Hindlimb muscle (tissue), 1 donor: ENCODE measurements around the gene ZNF687. TPM values are rescaled to one million over a fixed set of nuclear protein-coding genes. Genes with fewer than 3 reads are reported as not detected.

Experiments
- DNase-seq: peaks from one replicate; pipeline ENCODE4 v3.0.0-alpha.2; 2013
- polyA plus RNA-seq: library from polyadenylated mRNA; unstranded; fragments of 120-200 nt; gene quantifications from one replicate; pipeline ENCODE4 v1.2.1, GENCODE V29; 2013; ENCODE audit not compliant: insufficient read length

The ZNF687 gene
- polyA plus RNA-seq, 1 donor = 13.5 TPM

- DNase-seq = no peak
Measured at GRCh38 chr1:151314137-151314875, 32.2 kb downstream of the ZNF687 start.

- DNase-seq = no peak
Measured at GRCh38 chr1:151315565-151316235, 33.6 kb downstream of the ZNF687 start.

GRCh38 chr1:151318975-151319374 lies 36.9 kb downstream of the ZNF687 start:
- no peak for DNase-seq

GRCh38 chr1:151324390-151324930 lies 42.4 kb downstream of the ZNF687 start:
- no peak for DNase-seq

- DNase-seq = no peak
Measured at GRCh38 chr1:151325231-151325630, 43.1 kb downstream of the ZNF687 start.

GRCh38 chr1:151325646-151326429 lies 43.7 kb downstream of the ZNF687 start:
- DNase-seq = no peak

DNA sequence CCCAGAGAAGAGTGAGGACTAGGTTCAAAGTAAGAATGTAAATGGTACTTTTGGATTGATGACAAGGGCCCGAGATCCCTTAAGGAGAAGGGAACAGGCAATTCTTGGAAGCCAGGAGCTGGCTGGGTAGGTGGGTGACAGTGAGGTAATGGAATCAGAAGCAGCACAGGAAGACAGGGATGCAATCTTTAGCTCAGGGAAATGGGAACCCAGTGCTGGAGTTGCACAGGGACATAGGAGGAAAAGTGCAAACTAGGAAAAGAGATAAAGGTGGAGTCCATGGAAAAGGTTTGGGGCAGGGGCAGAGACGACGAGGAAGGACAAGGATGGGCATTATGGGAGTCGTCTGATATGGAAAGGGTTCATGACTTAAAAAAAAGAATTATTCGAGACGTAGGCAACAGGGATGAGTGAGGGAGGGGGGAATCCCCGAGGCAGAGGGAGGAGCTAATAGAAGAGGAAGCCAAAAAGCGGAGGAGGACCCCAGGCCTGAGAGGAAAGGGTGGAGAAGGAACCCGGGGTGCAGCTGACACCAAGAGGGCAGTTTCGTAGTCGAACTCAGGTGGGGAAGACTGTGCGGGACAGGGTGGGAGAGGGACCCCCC lies 44.6 kb downstream of the ZNF687 start:
- peak; percentile 69 for DNase-seq

DNA sequence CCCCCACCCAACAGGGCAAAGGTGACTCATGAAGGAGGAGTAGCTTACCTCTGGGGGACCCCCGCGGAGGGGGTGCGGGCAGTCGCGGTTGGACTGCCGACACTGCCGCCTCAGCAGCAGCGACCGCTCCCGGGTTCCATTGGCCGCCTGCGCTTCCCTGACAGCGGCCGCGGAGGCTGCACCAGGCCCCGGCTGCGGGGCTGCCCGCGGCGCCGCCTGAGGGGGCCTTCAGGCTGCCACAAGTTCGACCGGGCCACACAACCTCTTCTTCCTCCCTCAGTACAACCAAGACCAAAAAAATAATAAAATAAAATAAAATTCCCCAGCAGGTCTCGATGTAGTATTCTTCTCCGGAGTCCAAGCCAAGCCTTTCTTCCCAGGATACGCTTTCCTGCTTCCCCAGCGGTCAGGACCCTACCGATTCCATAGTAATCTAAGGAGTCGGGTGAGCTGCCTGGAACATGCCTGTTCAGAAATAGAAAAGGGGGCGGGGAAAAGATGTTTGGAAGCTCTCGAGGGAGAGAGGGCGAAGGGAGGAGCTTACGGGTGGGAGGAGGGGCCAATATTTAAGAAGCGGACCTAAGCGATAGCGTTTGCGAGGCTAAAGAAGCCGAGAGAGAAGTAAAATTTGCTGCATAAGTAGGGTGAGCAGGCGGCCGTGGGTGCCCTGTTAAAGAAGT lies 45.3 kb downstream of the ZNF687 start, which contains the start of gene PI4KB:
TSS of gene PI4KB (minus strand) at position 194 of the 680 bp plus-strand sequence. CDS start 10,935 bp downstream, outside the sequence.
- peak; percentile 97 for DNase-seq

GRCh38 chr1:151327903-151328674 lies 46.0 kb downstream of the ZNF687 start:
- DNase-seq = no peak

DNA sequence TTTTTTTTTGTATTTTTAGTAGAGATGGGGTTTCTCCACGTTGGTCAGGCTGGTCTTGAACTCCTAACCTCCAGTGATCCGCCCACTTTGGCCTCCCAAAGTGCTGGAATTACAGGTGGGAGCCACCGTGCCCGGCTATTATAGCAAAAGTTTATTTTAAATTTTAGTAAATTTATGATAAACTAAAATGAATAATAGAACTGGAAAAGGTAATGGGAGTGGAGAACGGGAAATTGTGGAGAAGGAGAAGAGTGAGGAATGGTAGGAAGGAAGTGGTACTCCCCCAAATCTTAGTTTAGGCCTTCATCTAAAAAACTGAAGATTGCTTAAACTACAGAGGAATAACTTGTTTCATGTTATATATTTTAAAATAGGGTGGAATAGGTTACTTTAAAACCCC lies 52.7 kb downstream of the ZNF687 start:
- no peak for DNase-seq

DNA sequence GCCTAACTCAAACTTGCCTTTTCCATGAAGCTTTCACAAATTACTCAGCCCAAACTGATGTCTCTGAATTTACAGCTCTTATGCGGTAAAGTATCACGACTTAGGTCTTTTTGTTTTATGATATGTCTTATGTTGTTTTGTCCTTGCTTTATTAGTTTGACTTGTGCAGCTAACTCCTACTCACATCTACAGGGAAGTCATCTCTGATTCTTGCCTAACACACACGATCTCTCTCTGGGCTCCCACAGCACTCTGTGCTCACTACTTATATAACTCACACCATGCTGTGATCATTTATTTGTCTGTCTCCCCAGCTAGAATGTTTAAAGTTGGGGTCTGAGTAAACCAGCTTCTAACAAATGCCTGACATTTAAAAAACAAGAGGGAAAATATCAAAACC lies 54.5 kb downstream of the ZNF687 start:
- DNase-seq = no peak

DNA sequence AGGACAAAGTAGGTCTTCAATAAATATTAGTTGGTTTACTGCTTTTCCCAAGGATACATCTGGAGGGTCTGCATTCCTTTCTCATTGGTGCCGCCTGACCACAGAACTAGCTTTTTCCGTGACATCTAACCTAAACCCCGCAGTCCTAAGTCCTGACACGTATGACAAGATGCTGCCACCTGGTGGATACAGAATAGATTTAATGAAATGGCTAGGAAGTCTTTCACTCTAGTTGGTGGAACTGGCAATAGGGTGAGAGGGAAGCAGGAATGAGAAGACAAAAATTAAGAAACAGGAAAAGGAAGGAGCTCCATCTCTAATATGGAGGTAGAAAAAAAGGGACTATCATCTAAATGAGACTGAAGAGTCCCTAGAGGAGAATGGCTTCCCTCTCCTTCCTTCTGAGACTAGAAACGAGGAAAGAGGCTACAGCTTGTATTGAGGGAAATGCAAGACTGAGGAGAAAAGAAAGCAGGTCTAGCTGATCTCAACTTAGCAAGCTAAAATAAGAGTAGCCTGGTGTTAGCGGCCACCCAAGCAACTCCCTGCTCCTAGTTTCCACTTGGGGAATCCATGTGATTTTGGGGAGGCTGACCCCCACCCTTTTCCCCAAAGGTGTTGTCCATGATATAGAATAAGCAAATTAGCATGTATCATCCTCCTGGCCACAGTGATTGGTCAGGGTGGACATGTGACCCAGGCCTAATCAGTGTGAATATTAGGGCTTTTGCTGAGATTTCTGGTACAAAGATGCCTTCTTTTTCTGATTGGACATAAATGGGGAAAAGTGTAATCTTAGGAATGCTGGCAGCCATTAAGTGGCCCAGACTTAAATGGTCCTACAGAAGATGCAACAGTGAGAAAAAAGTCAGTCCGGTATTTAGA lies 59.0 kb downstream of the ZNF687 start:
- peak; percentile 79 for DNase-seq

Other genes starting within 250 kb of the ZNF687 start
- gene BNIPL, start 245.7 kb upstream of the ZNF687 start, polyA plus RNA-seq = 1.1 TPM
- gene C1orf56, start 234.5 kb upstream of the ZNF687 start, polyA plus RNA-seq = 6.0 TPM
- 60.6 TPM for gene CDC42SE1, start 222.7 kb upstream of the ZNF687 start, polyA plus RNA-seq
- 11.1 TPM for gene MLLT11, start 221.9 kb upstream of the ZNF687 start, polyA plus RNA-seq
- gene GABPB2, start 211.5 kb upstream of the ZNF687 start, polyA plus RNA-seq = 7.0 TPM
- 120 TPM for gene SEMA6C, start 135.7 kb upstream of the ZNF687 start, polyA plus RNA-seq
- gene TNFAIP8L2, start 125.7 kb upstream of the ZNF687 start, polyA plus RNA-seq = 2.5 TPM
- 12.2 TPM for gene LYSMD1, start 116.4 kb upstream of the ZNF687 start, polyA plus RNA-seq
- 36.7 TPM for gene SCNM1, start 116.2 kb upstream of the ZNF687 start, polyA plus RNA-seq
- gene TMOD4, start 106.3 kb upstream of the ZNF687 start, polyA plus RNA-seq = 27.4 TPM
- gene VPS72, start 92.1 kb upstream of the ZNF687 start, polyA plus RNA-seq = 45.4 TPM
- gene PIP5K1A, start 83.7 kb upstream of the ZNF687 start, polyA plus RNA-seq = 43.5 TPM
- gene PSMD4, start 27.6 kb upstream of the ZNF687 start, polyA plus RNA-seq = 121 TPM
- 56.5 TPM for gene PI4KB, start 45.1 kb downstream of the ZNF687 start, polyA plus RNA-seq
- 24.0 TPM for gene RFX5, start 65.0 kb downstream of the ZNF687 start, polyA plus RNA-seq
- 35.2 TPM for gene SELENBP1, start 90.4 kb downstream of the ZNF687 start, polyA plus RNA-seq
- 142 TPM for gene PSMB4, start 117.3 kb downstream of the ZNF687 start, polyA plus RNA-seq
- 69.3 TPM for gene POGZ, start 177.2 kb downstream of the ZNF687 start, polyA plus RNA-seq
- gene CGN, start 229.1 kb downstream of the ZNF687 start, polyA plus RNA-seq = 0.58 TPM